AG09309 (cell line): ENCODE data around the gene PPP1R9A.

Experiments
- DNase-seq: peaks from one replicate; pipeline ENCODE4 v3.0.0-alpha.2; 2010; ENCODE audit warnings: low read depth
- H3K4me3 ChIP-seq: 2 replicates; pipeline ENCODE4 v1.5.1; 2011; ENCODE audit warnings: mild to moderate bottlenecking, low read depth, low read length, moderate library complexity; ENCODE audit not compliant: control insufficient read depth
- TF ChIP-seq, protein P1 (sequence below): IDR thresholded peaks from 2 replicates; pipeline ENCODE4 v1.5.1; 2011; ENCODE audit warnings: mild to moderate bottlenecking, low read depth, low read length, inconsistent platforms; ENCODE audit not compliant: insufficient read depth, control insufficient read depth; ENCODE audit errors: missing control alignments

Gene PPP1R9A

DNA sequence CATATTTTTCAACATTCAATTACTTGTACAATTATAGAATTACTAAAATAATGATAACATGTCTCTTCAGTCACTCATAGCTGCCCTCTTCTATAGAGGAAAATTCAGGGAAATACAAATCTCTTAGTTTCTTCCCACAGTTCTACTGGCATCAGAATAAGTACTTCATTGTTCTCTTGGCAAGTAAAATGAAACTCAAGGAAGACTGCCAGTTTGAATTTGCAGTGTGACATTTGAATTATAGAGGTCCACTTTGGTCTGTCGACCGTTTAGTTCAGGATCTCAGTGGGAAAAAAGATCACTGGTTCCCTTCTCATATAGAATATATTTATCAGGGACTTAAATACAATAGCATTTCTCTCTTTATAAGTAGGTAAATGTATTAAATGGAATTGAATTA, 302.4 kb downstream of the PPP1R9A start:
- H3K4me3 ChIP-seq, result no peak overlapping the region
- no peak for DNase-seq
- TF ChIP-seq, protein P1, sequence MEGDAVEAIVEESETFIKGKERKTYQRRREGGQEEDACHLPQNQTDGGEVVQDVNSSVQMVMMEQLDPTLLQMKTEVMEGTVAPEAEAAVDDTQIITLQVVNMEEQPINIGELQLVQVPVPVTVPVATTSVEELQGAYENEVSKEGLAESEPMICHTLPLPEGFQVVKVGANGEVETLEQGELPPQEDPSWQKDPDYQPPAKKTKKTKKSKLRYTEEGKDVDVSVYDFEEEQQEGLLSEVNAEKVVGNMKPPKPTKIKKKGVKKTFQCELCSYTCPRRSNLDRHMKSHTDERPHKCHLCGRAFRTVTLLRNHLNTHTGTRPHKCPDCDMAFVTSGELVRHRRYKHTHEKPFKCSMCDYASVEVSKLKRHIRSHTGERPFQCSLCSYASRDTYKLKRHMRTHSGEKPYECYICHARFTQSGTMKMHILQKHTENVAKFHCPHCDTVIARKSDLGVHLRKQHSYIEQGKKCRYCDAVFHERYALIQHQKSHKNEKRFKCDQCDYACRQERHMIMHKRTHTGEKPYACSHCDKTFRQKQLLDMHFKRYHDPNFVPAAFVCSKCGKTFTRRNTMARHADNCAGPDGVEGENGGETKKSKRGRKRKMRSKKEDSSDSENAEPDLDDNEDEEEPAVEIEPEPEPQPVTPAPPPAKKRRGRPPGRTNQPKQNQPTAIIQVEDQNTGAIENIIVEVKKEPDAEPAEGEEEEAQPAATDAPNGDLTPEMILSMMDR, result no peak

DNA sequence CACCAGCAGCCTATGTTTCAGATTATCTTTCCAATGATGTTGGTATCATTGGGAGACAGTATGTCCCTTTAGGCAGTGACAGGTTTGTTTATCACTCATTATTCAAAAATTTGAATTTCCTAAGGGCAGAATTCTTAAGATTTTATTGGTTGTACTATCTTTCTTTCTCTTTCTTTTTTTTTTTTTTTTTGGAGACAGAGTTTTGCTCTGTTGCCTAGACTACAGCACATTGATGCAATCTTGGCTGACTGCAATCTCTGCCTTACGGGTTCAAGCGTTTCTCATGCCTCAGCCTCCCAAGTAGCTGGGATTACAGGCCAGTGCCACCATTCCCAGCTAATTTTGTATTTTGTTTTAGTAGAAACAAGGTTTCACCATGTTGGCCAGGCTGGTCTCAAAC, 305.8 kb downstream of the PPP1R9A start:
- TF ChIP-seq, protein P1, result no peak
- H3K4me3 ChIP-seq, result no peak overlapping the region
- DNase-seq, result no peak

DNA sequence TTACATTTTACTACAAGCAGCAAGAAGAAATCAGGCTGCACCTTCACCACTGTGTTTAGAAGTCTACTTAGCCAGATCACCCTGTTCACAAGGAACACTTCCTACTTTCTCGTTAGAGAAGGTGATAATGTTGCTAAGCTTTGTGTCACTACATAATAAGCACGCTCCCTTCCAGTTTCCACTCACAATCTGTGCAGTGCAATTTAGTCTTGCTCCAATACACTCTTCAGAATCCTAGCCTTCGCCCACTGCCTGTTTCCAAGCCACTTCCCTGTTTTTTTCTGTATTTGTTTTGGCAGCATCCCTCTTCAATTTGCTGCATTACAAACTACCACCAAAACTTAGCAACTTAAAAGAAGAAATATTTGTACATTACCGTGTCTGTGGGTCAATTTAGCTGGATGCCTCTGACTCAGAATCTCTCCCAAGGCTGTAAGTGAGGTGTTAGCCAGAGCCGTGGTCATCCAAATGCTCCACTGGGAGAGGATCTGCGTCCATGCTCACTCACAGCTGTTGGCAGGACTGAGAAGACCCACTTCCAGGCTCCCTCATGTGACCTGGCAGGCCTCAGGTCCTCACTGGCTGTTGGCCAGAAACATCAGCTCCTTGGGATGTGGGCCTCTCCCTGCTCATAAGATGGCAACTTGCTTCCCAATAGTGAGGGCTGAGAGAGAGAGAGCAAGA, 306.6 kb downstream of the PPP1R9A start:
- DNase-seq, result no peak
- no peak overlapping the region for H3K4me3 ChIP-seq

DNA sequence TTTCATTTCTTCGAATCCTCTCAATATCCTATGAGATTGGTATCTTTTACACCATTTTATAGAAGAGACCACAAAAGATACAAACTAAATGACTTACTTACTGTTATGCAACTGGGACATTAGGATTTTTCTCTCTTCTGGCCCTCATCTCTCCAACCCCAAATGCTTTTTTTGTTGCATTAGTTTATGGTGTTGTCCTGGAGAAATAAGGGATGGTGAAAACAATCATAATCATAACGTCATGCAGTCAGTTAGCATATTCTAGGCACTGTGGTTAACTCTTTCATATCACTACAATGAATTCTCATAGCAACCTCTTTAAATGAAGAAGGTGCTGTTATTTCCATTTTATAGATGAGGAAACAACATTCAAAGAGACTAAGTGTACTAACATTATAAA, 312.3 kb downstream of the PPP1R9A start:
- TF ChIP-seq, protein P1, result no peak

More for the DNA sequence above, 306.6 kb downstream of the PPP1R9A start:
- TF ChIP-seq, protein P1, result no peak

DNA sequence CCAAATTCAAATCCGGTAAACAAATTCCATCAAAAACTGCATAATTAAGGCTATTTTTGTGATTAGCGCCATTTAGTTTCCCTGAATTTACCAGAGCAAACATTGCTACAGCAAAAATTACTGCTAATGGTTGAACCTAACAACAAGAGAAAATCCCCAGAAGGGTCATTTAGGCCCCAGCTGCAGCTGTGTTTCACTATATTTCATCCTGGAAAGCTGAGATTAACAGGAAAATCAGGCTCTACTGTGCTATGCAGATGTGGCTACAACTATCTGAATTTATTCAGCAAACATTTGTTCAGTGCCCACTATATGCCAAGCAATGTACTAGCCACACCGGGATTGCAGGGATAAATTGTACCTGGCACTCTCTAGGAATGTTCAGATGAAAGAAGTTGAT, 312.9 kb downstream of the PPP1R9A start:
- H3K4me3 ChIP-seq, result no peak overlapping the region
- TF ChIP-seq, protein P1, result no peak
- DNase-seq, result no peak

More for the DNA sequence above, 312.3 kb downstream of the PPP1R9A start:
- H3K4me3 ChIP-seq, result no peak overlapping the region
- no peak for DNase-seq

DNA sequence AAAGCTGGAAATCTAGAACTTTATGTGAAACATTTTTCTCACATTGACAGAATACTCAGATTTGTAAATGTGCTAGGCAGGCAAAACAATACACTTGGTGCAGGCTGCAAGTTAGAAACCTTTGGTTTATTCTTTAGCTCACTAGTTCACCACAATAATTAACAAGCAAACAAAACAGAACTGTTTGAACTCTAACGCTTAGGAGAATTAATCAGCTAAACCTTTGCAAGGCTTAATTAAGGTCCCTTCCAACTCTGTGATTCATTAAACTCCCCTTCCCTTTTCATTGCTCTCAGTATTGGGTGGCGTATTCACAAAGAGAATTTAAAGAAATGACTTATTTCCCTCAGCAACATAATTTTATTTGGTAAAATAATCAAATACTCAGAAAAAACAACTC, 317.9 kb downstream of the PPP1R9A start:
- DNase-seq, result no peak
- H3K4me3 ChIP-seq, result no peak overlapping the region
- TF ChIP-seq, protein P1, result no peak
